GM12878 (cell line): ENCODE measurements around the gene ADD1. TPM values are rescaled to one million over a fixed set of nuclear protein-coding genes. Genes with fewer than 3 reads are reported as not detected.

ENCODE experiments used
- ATAC-seq: fragments of 200-7000 bp; cut with Tn5 transposase; 3 replicates; pipeline ENCODE4 v1.9.1; 2020; ENCODE audit warnings: mild to moderate bottlenecking, moderate library complexity
- BruUV-seq: library from RNA; stranded (reverse); fragments of 400-500 nt; replicated peaks from 2 replicates; lab custom pipeline; 2021; lab: Mats Ljungman, UMichigan
- CTCF ChIA-PET: fragments of 300-600 bp; sonication (Branson Sonifier 250); formaldehyde crosslinking; extraction: SDS; loops from one replicate; lab custom pipeline; 2021; ENCODE audit warnings: inconsistent platforms; lab: Yijun Ruan, JAX
- POLR2A ChIA-PET: fragments of 350-600 bp; formaldehyde crosslinking; extraction: SDS; loops from one replicate; lab custom pipeline; 2021; ENCODE audit warnings: inconsistent platforms; lab: Charles Lee
- RAD21 ChIA-PET: fragments of 300-600 bp; sonication (Branson Sonifier 250); formaldehyde crosslinking; loops from one replicate; lab custom pipeline; 2023; ENCODE audit warnings: antibody characterized with exemption; ENCODE audit not compliant: unreplicated experiment; lab: Charles Lee
- SMC1A ChIA-PET: fragments of 300-600 bp; sonication (Branson Sonifier 250); formaldehyde crosslinking; loops from one replicate; lab custom pipeline; 2023; ENCODE audit not compliant: unreplicated experiment, uncharacterized antibody; lab: Charles Lee
- DNase-seq: peaks from one replicate; pipeline ENCODE4 v3.0.0-alpha.2; 2011; ENCODE audit warnings: low read depth, low spot score
- FAIRE-seq: peaks from 3 replicates; lab custom pipeline; 2011; peaks lifted over from hg19 to GRCh38; lab: Jason Lieb, UNC
- H2AFZ ChIP-seq: 2 replicates; pipeline ENCODE4 v1.6.0; 2011; ENCODE audit warnings: low read depth, low read length, control low read depth; ENCODE audit not compliant: control insufficient read depth
- H3K27ac ChIP-seq: 2 replicates; pipeline ENCODE4 v1.5.1; 2011; ENCODE audit warnings: control low read depth; ENCODE audit not compliant: control insufficient read depth, insufficient read depth
- H3K27me3 ChIP-seq, 2 experiments: replicated peaks in 1 of 2; 2 replicates each; pipeline versions ENCODE4 v1.6.0 to v1.6.1; 2011; ENCODE audit warnings: low read length in 1 of 2; ENCODE audit not compliant: control insufficient read depth in 2 of 2, insufficient read depth in 2 of 2
- H3K36me3 ChIP-seq, 2 experiments: 2 replicates each; pipeline ENCODE4 v1.5.1; 2011; ENCODE audit warnings: low read length in 1 of 2; ENCODE audit not compliant: control insufficient read depth in 2 of 2, insufficient read depth in 2 of 2
- H3K4me1 ChIP-seq: 2 replicates; pipeline ENCODE4 v1.6.1; 2011; ENCODE audit warnings: mild to moderate bottlenecking, low read length, moderate library complexity, mixed read lengths; ENCODE audit not compliant: control insufficient read depth, insufficient read depth
- H3K4me2 ChIP-seq: 2 replicates; pipeline ENCODE4 v1.6.0; 2011; ENCODE audit warnings: control low read depth; ENCODE audit not compliant: control insufficient read depth, insufficient read depth
- H3K4me3 ChIP-seq: fragments of 200-600 bp; sonication (generic); 2 replicates; pipeline ENCODE4 v1.5.1; 2016
- H3K79me2 ChIP-seq: 2 replicates; pipeline ENCODE4 v1.6.0; 2011; ENCODE audit warnings: low read length; ENCODE audit not compliant: control insufficient read depth, insufficient read depth
- H3K9ac ChIP-seq: 2 replicates; pipeline ENCODE4 v1.8.0; 2011; ENCODE audit warnings: low read length, control low read depth, mixed read lengths; ENCODE audit not compliant: control insufficient read depth, insufficient read depth
- H3K9me3 ChIP-seq: replicated peaks from 3 replicates; pipeline ENCODE4 v1.5.1; 2011; ENCODE audit warnings: mild to moderate bottlenecking, low read length; ENCODE audit not compliant: control insufficient read depth, insufficient read depth
- H4K20me1 ChIP-seq: 2 replicates; pipeline ENCODE4 v1.6.0; 2011; ENCODE audit not compliant: control insufficient read depth, insufficient read depth
- CHD4 ChIP-seq: fragments of 200-600 bp; sonication (generic); IDR thresholded peaks from 2 replicates; pipeline ENCODE4 v1.6.1; 2016; ENCODE audit warnings: mild to moderate bottlenecking
- E2F4 ChIP-seq: IDR thresholded peaks from 2 replicates; pipeline ENCODE4 v1.6.1; 2012; ENCODE audit warnings: low read depth, low read length, improper control_type of control experiment
- ELK1 ChIP-seq: IDR thresholded peaks from 2 replicates; pipeline ENCODE4 v1.6.1; 2012; ENCODE audit warnings: low read depth, low read length, improper control_type of control experiment
- EZH2 ChIP-seq: IDR thresholded peaks from 2 replicates; pipeline ENCODE4 v1.6.1; 2012; ENCODE audit warnings: low read depth, mild to moderate bottlenecking, control low read depth, inconsistent platforms, low read length, borderline replicate concordance; ENCODE audit not compliant: control insufficient read depth
- PRDM15 ChIP-seq: fragments of 450-650 bp; formaldehyde crosslinking; IDR thresholded peaks from 2 replicates; pipeline ENCODE4 v1.4.0; 2020; ENCODE audit warnings: mild to moderate bottlenecking, moderate library complexity
- SIX5 ChIP-seq: IDR thresholded peaks from 2 replicates; pipeline ENCODE4 v1.6.1; 2011; ENCODE audit warnings: mild to moderate bottlenecking, low read depth, low read length, moderate library complexity; ENCODE audit not compliant: severe bottlenecking
- STAT1 ChIP-seq: fragments of 450-650 bp; conservative IDR thresholded peaks from 2 replicates; pipeline ENCODE4 v1.6.1; 2014; ENCODE audit warnings: antibody characterized with exemption, mild to moderate bottlenecking
- USF1 ChIP-seq: IDR thresholded peaks from 2 replicates; pipeline ENCODE4 v1.6.1; 2011; ENCODE audit warnings: borderline replicate concordance, low read depth, mild to moderate bottlenecking, moderate library complexity, mixed read lengths, low read length; ENCODE audit not compliant: insufficient read depth; ENCODE audit errors: extremely low read length
- USF2 ChIP-seq: IDR thresholded peaks from 2 replicates; pipeline ENCODE4 v1.6.1; 2011; ENCODE audit warnings: low read depth, low read length, improper control_type of control experiment, borderline replicate concordance
- ZBTB33 ChIP-seq: fragments of 450-650 bp; IDR thresholded peaks from 2 replicates; pipeline ENCODE4 v1.6.1; 2017; ENCODE audit warnings: mild to moderate bottlenecking
- WGBS: methylation state at CpG from one replicate; pipeline ENCODE4 v1.1.6; 2016; ENCODE audit warnings: low lambda C conversion rate; ENCODE audit not compliant: insufficient replicate concordance, insufficient coverage; ENCODE audit errors: missing lambda C conversion rate; 5-methylcytosine and 5-hydroxymethylcytosine counted together
- in situ Hi-C: fragments of 300-500 bp; cut with MboI; formaldehyde crosslinking; loops from 9 replicates; pipeline ENCODE4 v1.14.3; 2018; ENCODE audit warnings: mixed read lengths
- intact Hi-C: fragments of 100-400 bp; cut with micrococcal nuclease; formaldehyde crosslinking; loops from one replicate; pipeline ENCODE4 v1.14.2; 2022; ENCODE audit not compliant: unreplicated experiment
- polyA plus RNA-seq, 11 experiments: library from polyadenylated mRNA; depleted of rRNA in 4 of 11; unstranded in 6 of 11; stranded (reverse) in 5 of 11; fragments of >200 nt; fragmentation: Nextera tagmentation in 4 of 11; fragmentation: Illumina TruSeq in 1 of 11; extraction: Ambion mirVana in 4 of 11; extraction: Trizol in 1 of 11; gene quantifications; 1 replicate in 1 of 11; 2 replicates in 10 of 11; pipeline versions ENCODE4 v1.2.1 to v1.2.3, GENCODE V29; 2011 to 2016; ENCODE audit warnings: inconsistent platforms in 2 of 11, missing spikeins in 2 of 11, low read depth in 1 of 11
- total RNA-seq, 4 experiments: library from RNA; depleted of rRNA in 3 of 4; stranded (reverse); fragments of >200 nt in 3 of 4; fragmentation: Illumina TruSeq in 1 of 4; extraction: Trizol in 1 of 4; gene quantifications; 2 replicates each; pipeline versions ENCODE4 v1.2.1 to v1.2.3, GENCODE V29; 2013 to 2021

The ADD1 gene
- total and polyA plus RNA-seq, 10 of the 15 experiments (the other 5 are each of a cell fraction or from before 2014, with no cell fraction given), result 21.6 to 182 (median 105) TPM

- no peaks in the 10 kb centered on the region for H4K20me1 ChIP-seq
- H3K79me2 ChIP-seq, result peaks cover 47% of the 10 kb centered on the region
- in situ Hi-C loops, result loop anchor here (25.0 kb wide), 1 partner anchor 172 kb away; the partner anchor contains the start of gene TNIP2
- ChIA-PET CTCF (interaction anchor here (3.0 to 5.2 kb wide), 2 partner anchors 20 to 103 kb away, joined by 9 to 62 read pairs; no protein-coding TSS in a partner anchor), RAD21 (interaction anchor here (1.1 to 3.7 kb wide), 3 partner anchors 29 to 188 kb away, joined by 3 to 35 read pairs (median 15); partner anchors contain the start of genes GRK4 and NOP14), POLR2A (interaction anchor here (1.1 to 3.3 kb wide), 4 partner anchors 19 to 134 kb away, joined by 3 to 22 read pairs (median 19); partner anchors contain the start of genes GRK4 and NOP14), SMC1A (interaction anchor here (1.5 to 5.4 kb wide), 2 partner anchors 19 to 72 kb away, joined by 4 to 65 read pairs; no protein-coding TSS in a partner anchor)
- DNase-seq (no peak), FAIRE-seq (no peak), ATAC-seq (peak; percentile 2)
- H3K27ac ChIP-seq, result peak overlapping the region; percentile 65
- BruUV-seq, result no TSS peak
- H3K9me3 ChIP-seq, result no peaks in the 10 kb centered on the region; the same call in 2 of the 3 replicates
- H3K4me1 ChIP-seq, result peaks cover 42% of the 10 kb centered on the region
- peak overlapping the region; percentile 75; the same call in 1 of the 2 replicates for H3K4me3 ChIP-seq
- 2% methylated on average over 19 of the region's 93 CpGs for WGBS
- intact Hi-C loops, result loop anchor here (5.0 kb wide), 2 partner anchors 82 to 172 kb away; no protein-coding TSS in a partner anchor
- no peak overlapping the region for H2AFZ ChIP-seq
- no peaks in the 10 kb centered on the region for H3K27me3 ChIP-seq
- H3K4me2 ChIP-seq, result peak overlapping the region; percentile 66
- peaks cover 15 to 18% of the 10 kb centered on the region in 2 experiments for H3K36me3 ChIP-seq
- H3K9ac ChIP-seq, result peak overlapping the region; percentile 62
- no peak for TF ChIP-seq E2F4
- no peak for TF ChIP-seq USF1
- no peak for TF ChIP-seq SIX5
- TF ChIP-seq ZBTB33, result no peak
- TF ChIP-seq USF2, result no peak
- no peak for TF ChIP-seq STAT1
- TF ChIP-seq EZH2, result no peak
- TF ChIP-seq CHD4, result no peak
- TF ChIP-seq PRDM15, result no peak
- no peak for TF ChIP-seq ELK1
These were observed 90.6 kb downstream of the ADD1 start for GRCh38 chr4:2934077-2934812.
